Glutamatergic neuron (in vitro differentiated cells): ENCODE data around the gene HOOK2. TPM values are rescaled to one million over a fixed set of nuclear protein-coding genes. Genes with fewer than 3 reads are reported as not detected.
"Not testable (repeated sequence)": the region's sequence is repeated elsewhere in the genome, so short reads cannot be mapped to it uniquely, and the experiment has no call there.

Experiments used
- DNase-seq: peaks from one replicate; pipeline ENCODE4 v3.0.0; 2022
- H3K27ac Mint-ChIP-seq: one replicate; pipeline ENCODE4 v1.8.0; 2020; ENCODE audit warnings: mild to moderate bottlenecking, mixed read lengths, inconsistent platforms; ENCODE audit not compliant: unreplicated experiment
- H3K27me3 Mint-ChIP-seq: one replicate; pipeline ENCODE4 v1.8.0; 2020; ENCODE audit warnings: mild to moderate bottlenecking, moderate library complexity, mixed read lengths, inconsistent platforms; ENCODE audit not compliant: unreplicated experiment
- H3K36me3 Mint-ChIP-seq: one replicate; pipeline ENCODE4 v1.8.0; 2020; ENCODE audit warnings: mild to moderate bottlenecking, mixed read lengths, inconsistent platforms; ENCODE audit not compliant: unreplicated experiment
- H3K4me1 Mint-ChIP-seq: one replicate; pipeline ENCODE4 v1.8.0; 2020; ENCODE audit warnings: mild to moderate bottlenecking, low read depth, mixed read lengths, inconsistent platforms; ENCODE audit not compliant: unreplicated experiment
- H3K4me3 Mint-ChIP-seq: one replicate; pipeline ENCODE4 v1.8.0; 2020; ENCODE audit warnings: mild to moderate bottlenecking, mixed read lengths, inconsistent platforms; ENCODE audit not compliant: unreplicated experiment
- H3K9me3 Mint-ChIP-seq: one replicate; pipeline ENCODE4 v1.8.0; 2020; ENCODE audit warnings: mild to moderate bottlenecking, moderate library complexity, mixed read lengths, inconsistent platforms; ENCODE audit not compliant: unreplicated experiment
- CTCF ChIP-seq: fragments of 200-600 bp; sonication (generic); IDR thresholded peaks from one replicate; pipeline ENCODE4 v1.5.0; 2021; ENCODE audit not compliant: partially characterized antibody, unreplicated experiment
- total RNA-seq: library from RNA; stranded (reverse); fragmentation: NEBNext Ultra II Directional; extraction: Animal tissue kit (Norgen Biotek cat#: 25700); gene quantifications from one replicate; pipeline ENCODE4 v1.2.1, GENCODE V29; 2021; ENCODE audit not compliant: unreplicated experiment

HOOK2 gene
- total RNA-seq, 1 donor from 2014 or later, result 40.1 TPM

- Mint-ChIP-seq H3K36me3 (no peaks in the 10 kb centered on the region), H3K4me1 (peaks cover 16% of the 10 kb centered on the region), H3K4me3 (no peak overlapping the region), H3K27ac (no peak overlapping the region), H3K27me3 (peaks cover 8% of the 10 kb centered on the region), H3K9me3 (peaks cover 10% of the 10 kb centered on the region)
- no peak for DNase-seq
- TF ChIP-seq CTCF, result no peak
These were observed 44.0 kb downstream of the HOOK2 start for GRCh38 chr19:12731337-12731736.

GRCh38 chr19:12730064-12730463 lies 45.3 kb downstream of the HOOK2 start:
- H3K27ac Mint-ChIP-seq, result peak overlapping the region; percentile 93
- H3K36me3 Mint-ChIP-seq, result no peaks in the 10 kb centered on the region
- peaks cover 10% of the 10 kb centered on the region for H3K9me3 Mint-ChIP-seq
- no peak for TF ChIP-seq CTCF
- H3K4me3 Mint-ChIP-seq, result peak overlapping the region; percentile 69
- no peak for DNase-seq
- H3K27me3 Mint-ChIP-seq, result peaks cover 8% of the 10 kb centered on the region
- H3K4me1 Mint-ChIP-seq, result peaks cover 16% of the 10 kb centered on the region

- Mint-ChIP-seq H3K27me3 (peaks cover 16% of the 10 kb centered on the region), H3K4me1 (peaks cover 14% of the 10 kb centered on the region), H3K4me3 (no peak overlapping the region), H3K36me3 (no peaks in the 10 kb centered on the region), H3K9me3 (peaks cover 11% of the 10 kb centered on the region), H3K27ac (no peak overlapping the region)
- TF ChIP-seq CTCF, result no peak
- no peak for DNase-seq
These were observed 47.5 kb downstream of the HOOK2 start for GRCh38 chr19:12727745-12728433.

- peaks cover 11% of the 10 kb centered on the region for H3K4me1 Mint-ChIP-seq
- no peaks in the 10 kb centered on the region for H3K36me3 Mint-ChIP-seq
- peaks cover 14% of the 10 kb centered on the region for H3K27me3 Mint-ChIP-seq
- H3K27ac Mint-ChIP-seq, result no peak overlapping the region
- H3K4me3 Mint-ChIP-seq, result no peak overlapping the region
- TF ChIP-seq CTCF, result no peak
- DNase-seq, result no peak
- peaks cover 15% of the 10 kb centered on the region for H3K9me3 Mint-ChIP-seq
These were observed 48.4 kb downstream of the HOOK2 start for GRCh38 chr19:12726988-12727316.

- H3K4me3 Mint-ChIP-seq, DNase-seq, H3K27ac Mint-ChIP-seq, H3K36me3 Mint-ChIP-seq: not testable (repeated sequence)
- Mint-ChIP-seq H3K4me1 (peaks cover 11% of the 10 kb centered on the region), H3K27me3 (peaks cover 18% of the 10 kb centered on the region), H3K9me3 (peaks cover 24% of the 10 kb centered on the region)
These were observed 49.7 kb downstream of the HOOK2 start for GRCh38 chr19:12725612-12726011.
